K562 (cell line): ENCODE measurements around the gene RIIAD1. TPM values are rescaled to one million over a fixed set of nuclear protein-coding genes. Genes with fewer than 3 reads are reported as not detected.

Experiments used
- ATF1 ChIP-seq, 2 experiments: fragments of 450-650 bp in 1 of 2; IDR thresholded peaks; 2 replicates each; pipeline ENCODE4 v1.6.1; 2016; ENCODE audit warnings: missing compliant biosample characterization in 1 of 2, missing genetic modification characterization in 1 of 2
- BACH1 ChIP-seq: fragments of 200-800 bp; sonication (Bioruptor generic); IDR thresholded peaks from 2 replicates; pipeline ENCODE4 v1.6.1; 2016; ENCODE audit warnings: missing genetic modification characterization, missing compliant biosample characterization
- CHCHD3 ChIP-seq: fragments of 250-450 bp; sonication (Bioruptor Pico); IDR thresholded peaks from 2 replicates; pipeline ENCODE4 v2.1.2; 2022; ENCODE audit warnings: mild to moderate bottlenecking
- DACH1 ChIP-seq: fragments of 450-650 bp; IDR thresholded peaks from 2 replicates; pipeline ENCODE4 v1.6.1; 2018; ENCODE audit not compliant: partially characterized antibody
- EZH2 ChIP-seq: IDR thresholded peaks from 2 replicates; pipeline ENCODE4 v1.6.1; 2012; ENCODE audit warnings: low read depth, mild to moderate bottlenecking, inconsistent platforms, low read length, borderline replicate concordance
- HNRNPUL1 ChIP-seq: fragments of 200-400 bp; formaldehyde crosslinking; IDR thresholded peaks from 2 replicates; pipeline ENCODE4 v1.6.1; 2017; ENCODE audit warnings: low read length
- IRF2 ChIP-seq: sonication (generic); formaldehyde crosslinking; IDR thresholded peaks from 2 replicates; pipeline ENCODE4 v1.8.1; 2022; ENCODE audit warnings: mild to moderate bottlenecking, missing genetic modification reagents
- MCM7 ChIP-seq, 2 experiments: fragments of 450-650 bp; IDR thresholded peaks; 2 replicates each; pipeline ENCODE4 v1.6.1; 2016 to 2018
- MYBL2 ChIP-seq, 2 experiments: fragments of 450-650 bp in 1 of 2; sonication (generic) in 1 of 2; formaldehyde crosslinking in 1 of 2; IDR thresholded peaks; 2 replicates each; pipeline versions ENCODE4 v1.6.1 to v1.8.1; 2017 to 2022; ENCODE audit warnings: borderline replicate concordance in 1 of 2, inconsistent platforms in 1 of 2, low read depth in 1 of 2, mild to moderate bottlenecking in 1 of 2, missing genetic modification reagents in 1 of 2, moderate library complexity in 1 of 2
- NFXL1 ChIP-seq: fragments of 450-650 bp; formaldehyde crosslinking; IDR thresholded peaks from 2 replicates; pipeline ENCODE4 v1.4.0; 2021; ENCODE audit warnings: mild to moderate bottlenecking
- PHF8 ChIP-seq: fragments of 200-600 bp; sonication (generic); IDR thresholded peaks from 2 replicates; pipeline ENCODE4 v1.6.1; 2012; ENCODE audit warnings: mixed run types, mild to moderate bottlenecking, inconsistent platforms, low read length, moderate library complexity, borderline replicate concordance
- SMAD3 ChIP-seq: fragments of 450-650 bp; formaldehyde crosslinking; conservative IDR thresholded peaks from 2 replicates; pipeline ENCODE4 v1.4.0; 2020; ENCODE audit warnings: mild to moderate bottlenecking
- SMARCA5 ChIP-seq: fragments of 450-650 bp; IDR thresholded peaks from 2 replicates; pipeline ENCODE4 v1.6.1; 2016
- SMARCB1 ChIP-seq: IDR thresholded peaks from 2 replicates; pipeline ENCODE4 v1.6.1; 2011; ENCODE audit warnings: improper control_type of control experiment, low read depth; ENCODE audit not compliant: insufficient read length
- SREBF2 ChIP-seq: sonication (generic); formaldehyde crosslinking; IDR thresholded peaks from 2 replicates; pipeline ENCODE4 v1.4.0; 2020; ENCODE audit warnings: mild to moderate bottlenecking, missing genetic modification reagents
- XRCC3 ChIP-seq: fragments of 450-650 bp; IDR thresholded peaks from 2 replicates; pipeline ENCODE4 v1.6.1; 2017; ENCODE audit warnings: mild to moderate bottlenecking, moderate library complexity
- ZNF76 ChIP-seq: fragments of 250-450 bp; sonication (Bioruptor Pico); IDR thresholded peaks from 2 replicates; pipeline ENCODE4 v1.4.0; 2020; ENCODE audit warnings: mild to moderate bottlenecking, moderate library complexity, borderline replicate concordance
- polyA plus RNA-seq, 8 experiments: library from polyadenylated mRNA; depleted of rRNA in 4 of 8; stranded (reverse) in 5 of 8; unstranded in 3 of 8; fragments of >200 nt; fragmentation: Nextera tagmentation in 2 of 8; fragmentation: Illumina TruSeq in 1 of 8; extraction: Ambion mirVana in 2 of 8; extraction: Trizol in 1 of 8; gene quantifications; 2 replicates each; pipeline versions ENCODE4 v1.2.1 to v1.2.3, GENCODE V29; 2011 to 2014; ENCODE audit warnings: inconsistent platforms in 1 of 8, missing spikeins in 1 of 8
- total RNA-seq, 7 experiments: library from RNA; depleted of rRNA in 6 of 7; stranded (reverse); fragments of >200 nt in 6 of 7; fragmentation: Illumina TruSeq in 2 of 7; extraction: Trizol in 2 of 7; gene quantifications; 2 replicates each; pipeline versions ENCODE4 v1.2.1 to v1.2.3, GENCODE V29; 2011 to 2021; ENCODE audit warnings: low replicate concordance in 1 of 7
- TF ChIP-seq, protein P1 (sequence below): IDR thresholded peaks from 2 replicates; pipeline ENCODE4 v1.6.1; 2012; ENCODE audit warnings: low read depth, low read length, improper control_type of control experiment, borderline replicate concordance
- TF ChIP-seq, protein P2 (sequence below): fragments of 450-650 bp; IDR thresholded peaks from 2 replicates; pipeline ENCODE4 v1.7.1; 2018; ENCODE audit warnings: mild to moderate bottlenecking, low read depth; ENCODE audit not compliant: partially characterized antibody
- TF ChIP-seq, protein P3 (sequence below): fragments of 200-800 bp; sonication (Bioruptor generic); IDR thresholded peaks from 2 replicates; pipeline ENCODE4 v1.6.1; 2017; ENCODE audit warnings: missing genetic modification characterization, missing compliant biosample characterization
- TF ChIP-seq, protein P4 (sequence below): sonication (generic); formaldehyde crosslinking; IDR thresholded peaks from 2 replicates; pipeline ENCODE4 v1.8.0; 2022; ENCODE audit warnings: mild to moderate bottlenecking, missing genetic modification reagents

Gene RIIAD1
- total and polyA plus RNA-seq, 9 of the 15 experiments (the other 6 are each of a cell fraction or from before 2014, with no cell fraction given) = not detected

DNA sequence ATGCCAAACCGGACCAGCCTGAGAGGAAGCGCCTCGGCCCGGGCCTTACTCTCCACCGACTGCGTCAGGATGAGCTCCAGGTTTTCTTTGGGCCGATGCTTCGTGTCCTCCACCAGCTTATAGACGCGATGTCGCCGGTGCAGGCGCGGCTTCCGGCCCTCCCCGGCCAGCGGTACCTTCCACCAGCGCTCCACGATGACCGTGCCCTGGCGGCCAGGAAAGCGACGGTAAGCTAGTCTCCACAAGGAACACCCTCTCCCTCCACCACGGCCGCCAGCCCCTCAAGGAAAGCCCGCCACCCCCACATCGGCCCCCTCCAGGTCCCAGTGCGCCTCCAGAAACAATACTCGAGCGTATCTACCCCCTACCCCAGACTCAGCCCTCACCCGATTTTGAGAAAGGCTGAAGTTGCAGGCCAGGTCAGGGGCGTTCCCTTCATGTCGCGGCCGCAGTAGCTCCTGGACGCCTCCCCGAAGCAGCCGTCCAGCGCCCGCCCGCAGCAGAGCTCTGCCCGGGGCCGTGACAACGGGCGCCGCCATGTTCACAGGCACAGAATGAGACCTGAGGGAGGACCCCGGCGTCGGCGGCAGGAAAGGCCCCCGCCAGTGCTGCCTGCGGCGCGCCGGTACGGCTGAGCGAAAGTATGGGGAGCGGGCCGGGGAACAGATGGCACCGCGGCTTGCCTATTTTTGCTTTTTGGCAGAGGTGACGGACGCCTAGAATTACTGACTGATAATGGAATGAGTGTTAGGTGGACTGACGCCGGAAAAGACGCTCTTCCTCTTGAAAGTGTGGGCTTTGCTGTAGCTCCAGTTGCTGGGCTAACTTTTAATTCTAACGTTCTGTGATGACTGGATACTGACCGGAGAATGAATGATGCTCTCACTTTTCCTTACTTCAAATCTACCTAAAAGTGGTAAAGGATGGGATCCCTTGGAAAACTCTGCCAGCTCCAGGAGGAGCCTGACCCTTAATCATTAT is 41.9 kb downstream of the RIIAD1 start, which contains the start of gene MRPL9 (continued):
- no peak; the same call in 1 of the 2 replicates for TF ChIP-seq MYBL2 (IDR thresholded peaks at IDR 0.05; ENCODE audit: low read depth)
- TF ChIP-seq MYBL2 (CRISPR knock-in tag; IDR thresholded peaks at IDR 0.05; ENCODE audit: borderline replicate concordance) = no peak
- TF ChIP-seq SREBF2 (CRISPR knock-in tag) = no peak
- no peak for TF ChIP-seq MCM7 (IDR thresholded peaks at IDR 0.05)
- TF ChIP-seq, protein P1, sequence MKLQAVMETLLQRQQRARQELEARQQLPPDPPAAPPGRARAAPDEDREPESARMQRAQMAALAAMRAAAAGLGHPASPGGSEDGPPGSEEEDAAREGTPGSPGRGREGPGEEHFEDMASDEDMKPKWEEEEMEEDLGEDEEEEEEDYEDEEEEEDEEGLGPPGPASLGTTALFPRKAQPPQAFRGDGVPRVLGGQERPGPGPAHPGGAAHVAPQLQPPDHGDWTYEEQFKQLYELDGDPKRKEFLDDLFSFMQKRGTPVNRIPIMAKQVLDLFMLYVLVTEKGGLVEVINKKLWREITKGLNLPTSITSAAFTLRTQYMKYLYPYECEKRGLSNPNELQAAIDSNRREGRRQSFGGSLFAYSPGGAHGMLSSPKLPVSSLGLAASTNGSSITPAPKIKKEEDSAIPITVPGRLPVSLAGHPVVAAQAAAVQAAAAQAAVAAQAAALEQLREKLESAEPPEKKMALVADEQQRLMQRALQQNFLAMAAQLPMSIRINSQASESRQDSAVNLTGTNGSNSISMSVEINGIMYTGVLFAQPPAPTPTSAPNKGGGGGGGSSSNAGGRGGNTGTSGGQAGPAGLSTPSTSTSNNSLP = no peak
- no peak for TF ChIP-seq SMAD3
- 0 out of 2 replicates have a peak, but pooled peaks have one; percentile 28 for TF ChIP-seq CHCHD3 (CRISPR knock-in tag)
- TF ChIP-seq, protein P2, sequence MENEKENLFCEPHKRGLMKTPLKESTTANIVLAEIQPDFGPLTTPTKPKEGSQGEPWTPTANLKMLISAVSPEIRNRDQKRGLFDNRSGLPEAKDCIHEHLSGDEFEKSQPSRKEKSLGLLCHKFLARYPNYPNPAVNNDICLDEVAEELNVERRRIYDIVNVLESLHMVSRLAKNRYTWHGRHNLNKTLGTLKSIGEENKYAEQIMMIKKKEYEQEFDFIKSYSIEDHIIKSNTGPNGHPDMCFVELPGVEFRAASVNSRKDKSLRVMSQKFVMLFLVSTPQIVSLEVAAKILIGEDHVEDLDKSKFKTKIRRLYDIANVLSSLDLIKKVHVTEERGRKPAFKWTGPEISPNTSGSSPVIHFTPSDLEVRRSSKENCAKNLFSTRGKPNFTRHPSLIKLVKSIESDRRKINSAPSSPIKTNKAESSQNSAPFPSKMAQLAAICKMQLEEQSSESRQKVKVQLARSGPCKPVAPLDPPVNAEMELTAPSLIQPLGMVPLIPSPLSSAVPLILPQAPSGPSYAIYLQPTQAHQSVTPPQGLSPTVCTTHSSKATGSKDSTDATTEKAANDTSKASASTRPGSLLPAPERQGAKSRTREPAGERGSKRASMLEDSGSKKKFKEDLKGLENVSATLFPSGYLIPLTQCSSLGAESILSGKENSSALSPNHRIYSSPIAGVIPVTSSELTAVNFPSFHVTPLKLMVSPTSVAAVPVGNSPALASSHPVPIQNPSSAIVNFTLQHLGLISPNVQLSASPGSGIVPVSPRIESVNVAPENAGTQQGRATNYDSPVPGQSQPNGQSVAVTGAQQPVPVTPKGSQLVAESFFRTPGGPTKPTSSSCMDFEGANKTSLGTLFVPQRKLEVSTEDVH = no peak
- TF ChIP-seq DACH1 = peak; percentile 53
- TF ChIP-seq NFXL1 (CRISPR knock-in tag) = no peak
- TF ChIP-seq ZNF76 (CRISPR knock-in tag) = no peak
- TF ChIP-seq ATF1 (CRISPR knock-in tag; IDR thresholded peaks at IDR 0.05) = peak; percentile 9; the same call in 1 of the 2 replicates
- TF ChIP-seq ATF1 (tag; IDR thresholded peaks at IDR 0.05) = peak; percentile 86
- no peak for TF ChIP-seq SMARCA5
- TF ChIP-seq, protein P3, sequence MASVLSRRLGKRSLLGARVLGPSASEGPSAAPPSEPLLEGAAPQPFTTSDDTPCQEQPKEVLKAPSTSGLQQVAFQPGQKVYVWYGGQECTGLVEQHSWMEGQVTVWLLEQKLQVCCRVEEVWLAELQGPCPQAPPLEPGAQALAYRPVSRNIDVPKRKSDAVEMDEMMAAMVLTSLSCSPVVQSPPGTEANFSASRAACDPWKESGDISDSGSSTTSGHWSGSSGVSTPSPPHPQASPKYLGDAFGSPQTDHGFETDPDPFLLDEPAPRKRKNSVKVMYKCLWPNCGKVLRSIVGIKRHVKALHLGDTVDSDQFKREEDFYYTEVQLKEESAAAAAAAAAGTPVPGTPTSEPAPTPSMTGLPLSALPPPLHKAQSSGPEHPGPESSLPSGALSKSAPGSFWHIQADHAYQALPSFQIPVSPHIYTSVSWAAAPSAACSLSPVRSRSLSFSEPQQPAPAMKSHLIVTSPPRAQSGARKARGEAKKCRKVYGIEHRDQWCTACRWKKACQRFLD (CRISPR knock-in tag) = no peak
- no peak for TF ChIP-seq BACH1
- peak; percentile 88; the same call in 1 of the 2 replicates for TF ChIP-seq PHF8
- TF ChIP-seq IRF2 (CRISPR knock-in tag) = no peak
- no peak for TF ChIP-seq EZH2
- TF ChIP-seq SMARCB1 = no peak
- TF ChIP-seq HNRNPUL1 = no peak
- no peak for TF ChIP-seq XRCC3
- TF ChIP-seq, protein P4, sequence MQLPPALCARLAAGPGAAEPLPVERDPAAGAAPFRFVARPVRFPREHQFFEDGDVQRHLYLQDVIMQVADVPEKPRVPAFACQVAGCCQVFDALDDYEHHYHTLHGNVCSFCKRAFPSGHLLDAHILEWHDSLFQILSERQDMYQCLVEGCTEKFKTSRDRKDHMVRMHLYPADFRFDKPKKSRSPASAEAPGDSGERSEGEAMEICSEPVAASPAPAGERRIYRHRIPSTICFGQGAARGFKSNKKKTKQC (CRISPR knock-in tag) = peak; percentile 70; the same call in 1 of the 2 replicates
